SKM-1 treated with dmso at 0.1 percent for 144 hours (cell line): Measurements from ENCODE around the gene IL17D.
A peak's percentile ranks its signal among the peaks of the same experiment; 100 is the strongest.
"Not testable (repeated sequence)": the region's sequence is repeated elsewhere in the genome, so short reads cannot be mapped to it uniquely, and the experiment has no call there.

Experiments
- DNase-seq: peaks from one replicate; lab custom pipeline; 2025; ENCODE audit not compliant: unreplicated experiment; lab: John Stamatoyannopoulos, UW

Gene IL17D, protein sequence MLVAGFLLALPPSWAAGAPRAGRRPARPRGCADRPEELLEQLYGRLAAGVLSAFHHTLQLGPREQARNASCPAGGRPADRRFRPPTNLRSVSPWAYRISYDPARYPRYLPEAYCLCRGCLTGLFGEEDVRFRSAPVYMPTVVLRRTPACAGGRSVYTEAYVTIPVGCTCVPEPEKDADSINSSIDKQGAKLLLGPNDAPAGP

DNA sequence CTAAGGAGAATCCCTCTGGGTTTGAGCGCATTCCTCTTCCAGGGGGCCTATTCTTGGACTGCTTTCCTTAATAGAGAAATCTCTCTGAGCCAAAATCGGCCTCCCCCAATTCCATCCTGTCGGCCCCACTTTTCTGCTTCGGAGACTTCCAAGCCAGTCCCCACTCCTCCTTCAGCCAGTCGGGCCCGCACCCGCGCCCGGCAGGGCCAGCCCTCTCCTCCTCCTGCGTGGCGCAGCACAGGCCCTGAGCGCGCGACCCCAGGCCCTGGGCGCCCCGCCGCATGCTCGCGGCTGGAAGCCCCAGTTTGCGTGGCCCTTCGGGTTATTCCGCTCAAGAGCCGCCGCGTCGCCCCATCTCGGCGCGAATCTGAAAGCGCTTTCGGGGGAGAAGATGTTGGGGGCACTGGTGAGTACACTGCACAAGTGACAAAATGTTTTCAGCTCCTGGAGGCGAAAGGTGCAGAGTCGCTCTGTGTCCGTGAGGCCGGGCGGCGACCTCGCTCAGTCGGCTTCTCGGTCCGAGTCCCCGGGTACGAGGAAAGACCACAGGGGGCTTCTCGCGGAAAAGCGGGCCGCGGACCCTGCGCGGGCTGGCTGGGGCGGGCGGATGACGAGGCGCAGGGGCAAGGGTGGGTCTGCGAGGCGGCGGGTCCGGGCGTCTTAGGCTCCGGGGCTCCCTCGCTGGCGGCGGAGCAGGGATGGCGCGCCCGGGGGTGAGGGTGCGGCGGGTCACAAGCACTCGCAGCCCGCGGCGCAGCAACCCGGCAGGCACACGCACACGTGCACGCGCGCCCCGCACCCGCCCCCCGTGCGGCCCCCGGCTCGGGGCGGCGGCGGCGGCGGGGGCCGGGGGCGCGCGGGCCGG is at the start of gene IL17D:
TSS of gene IL17D (plus strand) at position 785 of the 865 bp plus-strand sequence. CDS start 303 bp downstream, outside the sequence.
- DNase-seq = no peak

DNA sequence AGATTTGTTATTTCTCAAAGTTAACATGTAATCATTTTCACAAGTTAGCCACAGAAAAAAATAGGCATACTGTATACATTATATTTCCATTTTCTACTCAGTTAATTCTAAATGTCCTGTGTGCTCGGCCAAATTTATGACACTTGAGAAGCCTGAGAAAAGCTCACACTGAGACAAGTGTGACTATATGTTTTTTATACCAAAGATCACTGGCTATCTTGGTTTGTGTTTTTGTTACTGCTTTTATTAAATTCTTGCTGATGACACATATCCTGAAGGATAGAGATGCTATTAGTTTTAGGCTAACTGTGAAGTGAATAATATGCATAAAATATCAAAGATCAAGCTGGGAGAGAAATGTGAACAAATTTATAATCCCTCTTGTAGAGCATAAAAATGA is 49.3 kb upstream of the IL17D start:
- no peak for DNase-seq

DNA sequence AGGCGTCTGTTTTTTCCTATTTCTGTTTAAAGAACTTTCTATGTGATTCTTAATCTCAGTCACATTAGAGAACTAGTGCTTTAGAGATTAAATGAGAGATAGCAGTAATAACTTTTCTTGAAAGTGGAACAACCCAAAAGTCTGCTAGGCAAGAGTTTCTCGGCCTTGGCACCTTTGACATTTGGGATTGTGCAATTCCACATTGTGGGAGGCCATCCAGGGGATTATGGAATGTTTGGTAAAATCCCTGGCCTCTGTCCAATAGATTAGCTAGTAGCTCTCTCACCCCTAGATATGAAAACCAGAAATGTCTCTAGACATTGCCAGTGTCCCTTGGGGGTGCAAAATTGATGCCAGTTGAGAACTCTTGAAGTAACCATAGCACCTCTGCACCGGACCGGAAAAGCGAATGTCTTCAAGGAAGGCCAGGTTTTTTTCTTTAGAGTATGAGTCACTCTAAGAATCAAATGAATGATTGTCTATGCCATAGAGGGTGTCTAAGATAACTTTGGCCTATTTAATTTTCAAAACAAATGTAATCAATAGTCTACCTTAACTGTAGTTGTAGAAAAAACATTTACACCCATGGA is 45.0 kb upstream of the IL17D start:
- DNase-seq = no peak

DNA sequence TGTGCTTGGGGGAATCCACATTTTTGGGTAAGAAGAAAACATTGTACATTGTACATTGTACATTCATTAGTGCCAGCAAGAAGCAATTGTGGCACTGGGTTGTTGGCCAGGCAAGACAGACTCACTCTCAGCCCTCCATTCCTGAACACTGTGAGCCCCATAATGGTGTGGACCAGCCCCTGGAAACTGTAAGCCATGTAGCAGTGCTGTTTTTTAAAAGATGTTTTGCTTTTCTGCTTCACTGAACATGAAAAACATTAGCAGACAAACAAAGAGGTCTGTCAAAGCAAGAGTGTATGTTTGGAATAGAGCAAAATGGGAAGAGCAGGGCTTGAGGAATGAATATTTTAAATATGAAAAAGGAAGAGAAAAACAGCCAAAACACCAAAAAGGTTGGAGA is 39.1 kb upstream of the IL17D start:
- DNase-seq = no peak

DNA sequence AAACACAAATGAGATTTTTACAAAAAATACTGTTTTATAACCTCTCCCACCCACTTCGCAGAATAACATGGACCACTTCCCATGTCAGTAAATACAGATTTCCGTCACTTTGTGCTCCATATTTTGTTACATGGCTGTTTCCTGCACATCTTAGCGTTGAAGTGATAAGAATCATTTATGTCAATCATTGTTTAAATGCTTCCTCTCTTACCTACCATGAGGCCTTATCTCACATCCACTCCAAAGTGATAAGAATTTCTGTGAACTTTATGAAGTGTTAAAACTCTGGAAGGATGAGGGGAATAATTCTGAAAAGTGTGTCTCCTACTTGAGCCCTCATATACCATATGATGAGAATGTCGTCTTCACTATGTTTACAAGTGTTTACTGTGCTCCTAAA is 36.6 kb upstream of the IL17D start:
- no peak for DNase-seq

DNA sequence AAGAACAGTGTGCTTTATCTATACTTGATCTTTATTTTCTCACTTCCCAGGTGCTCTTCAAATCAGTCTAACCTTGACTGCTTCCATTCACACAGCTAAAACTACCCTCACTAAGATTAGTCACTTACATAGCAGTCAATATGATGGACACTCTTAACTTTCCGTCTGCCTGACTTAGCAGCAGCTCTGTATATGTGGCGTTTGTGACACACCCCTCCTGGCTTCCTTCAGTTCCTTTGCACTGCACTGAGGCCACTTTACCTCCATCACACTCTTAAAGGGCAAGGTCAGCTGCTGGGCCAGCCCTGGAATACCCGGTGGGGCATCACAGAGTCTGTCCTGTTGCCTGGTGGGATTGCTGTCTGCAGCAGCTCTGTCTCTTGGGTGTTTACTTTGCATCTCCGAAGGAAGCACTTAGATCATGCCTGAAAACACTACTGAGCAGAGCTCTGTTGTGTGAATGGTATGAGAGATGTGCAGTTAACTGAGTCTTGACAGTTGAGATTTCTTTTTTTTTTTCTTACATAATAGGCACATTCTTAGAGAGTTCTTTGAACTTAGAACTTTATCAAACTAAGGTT is 35.6 kb upstream of the IL17D start:
- DNase-seq = no peak

DNA sequence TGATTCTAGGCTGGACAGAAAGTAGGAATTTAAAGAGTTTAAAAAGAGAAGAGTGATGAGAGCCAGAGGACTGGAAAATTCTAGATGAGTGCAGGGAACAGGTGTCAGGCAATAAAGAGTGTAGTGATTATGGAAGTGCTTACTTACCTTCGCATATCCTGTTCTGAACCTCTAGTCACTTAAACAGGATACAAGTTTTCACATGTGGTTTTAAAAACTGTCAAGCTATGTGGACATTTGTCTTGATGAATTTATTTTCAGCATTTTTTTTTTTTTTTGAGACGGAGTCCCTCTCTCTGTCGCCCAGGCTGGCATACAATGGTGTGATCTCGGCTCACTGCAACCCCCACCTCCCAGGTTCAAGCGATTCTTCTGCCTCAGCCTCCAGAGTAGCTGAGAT is 34.3 kb upstream of the IL17D start:
- DNase-seq = no peak

DNA sequence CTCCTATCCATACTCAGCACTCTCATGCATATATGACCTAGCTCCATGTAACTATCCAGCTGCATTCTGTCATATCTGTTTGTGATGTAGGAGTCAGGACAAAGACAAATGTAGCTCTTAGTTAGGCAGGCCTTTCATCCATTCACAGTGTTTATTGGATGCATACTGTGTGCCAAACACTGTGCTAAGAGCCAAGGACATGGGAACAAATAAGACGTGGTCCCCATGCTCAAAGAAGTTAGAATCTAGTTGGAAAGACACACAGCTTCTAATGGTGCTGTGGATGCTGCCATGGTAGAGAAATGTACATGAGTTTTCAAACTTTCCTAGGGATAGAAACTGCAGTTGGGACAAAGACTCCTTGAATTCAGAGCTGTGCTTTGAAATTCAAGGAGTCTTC is 31.7 kb upstream of the IL17D start:
- no peak for DNase-seq

DNA sequence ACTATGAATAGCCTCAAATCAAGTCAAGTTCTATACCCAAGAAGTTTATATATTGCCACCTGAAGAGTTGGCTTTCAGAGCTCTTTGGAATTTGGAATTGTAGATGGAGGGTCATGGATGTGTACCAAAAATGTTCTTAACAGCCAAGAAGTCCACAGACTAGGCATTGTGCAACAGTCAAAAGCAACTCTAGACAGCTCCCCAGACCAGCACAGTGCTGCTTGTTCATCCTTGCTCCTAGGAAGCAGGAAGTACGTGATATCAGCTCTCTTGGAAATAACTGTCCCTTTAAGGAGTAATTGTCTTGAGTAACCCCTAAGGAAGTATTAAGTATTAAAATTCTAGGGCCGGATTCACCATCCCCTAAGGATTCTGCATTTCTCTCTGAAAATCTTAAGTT is 30.7 kb upstream of the IL17D start:
- DNase-seq = peak; percentile 6

DNA sequence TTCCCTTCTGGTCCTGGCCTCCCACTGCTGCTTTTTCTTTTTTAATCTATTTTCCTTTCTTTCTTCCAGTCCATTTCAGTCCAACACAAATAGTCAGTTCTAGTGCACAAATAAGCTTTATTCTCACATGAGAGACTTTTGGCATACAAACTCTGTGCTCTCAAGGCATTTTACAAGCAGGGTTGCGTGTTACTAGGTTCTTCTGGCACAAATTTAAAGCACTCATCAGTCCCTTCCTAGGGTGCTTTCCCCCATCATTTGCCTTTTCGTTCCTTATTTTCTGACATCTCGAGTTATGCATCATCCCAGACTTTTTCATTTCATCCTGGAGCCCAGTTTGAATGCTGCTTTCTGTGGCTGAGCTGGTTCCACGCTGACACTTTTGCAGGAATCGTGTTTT is 29.8 kb upstream of the IL17D start:
- DNase-seq = no peak

DNA sequence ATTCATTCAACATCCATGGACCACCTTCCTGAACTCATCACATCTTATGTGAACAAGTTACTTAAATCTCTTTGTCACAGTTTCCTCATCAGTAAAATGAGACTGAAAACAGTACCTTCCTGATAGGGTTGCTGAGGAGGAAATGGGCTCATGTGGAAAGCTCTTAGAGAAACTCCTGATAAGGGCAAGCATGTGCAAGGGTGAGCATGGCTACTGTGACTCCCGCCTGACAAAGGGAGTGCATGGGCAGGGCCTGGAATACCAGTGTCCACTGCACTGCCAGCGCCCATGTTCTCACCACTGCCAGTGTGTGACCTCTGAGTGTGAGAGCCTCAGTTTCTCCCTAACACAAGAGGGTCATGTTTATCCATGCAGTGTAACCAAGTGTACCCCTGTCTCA is 27.3 kb upstream of the IL17D start:
- DNase-seq = no peak

DNA sequence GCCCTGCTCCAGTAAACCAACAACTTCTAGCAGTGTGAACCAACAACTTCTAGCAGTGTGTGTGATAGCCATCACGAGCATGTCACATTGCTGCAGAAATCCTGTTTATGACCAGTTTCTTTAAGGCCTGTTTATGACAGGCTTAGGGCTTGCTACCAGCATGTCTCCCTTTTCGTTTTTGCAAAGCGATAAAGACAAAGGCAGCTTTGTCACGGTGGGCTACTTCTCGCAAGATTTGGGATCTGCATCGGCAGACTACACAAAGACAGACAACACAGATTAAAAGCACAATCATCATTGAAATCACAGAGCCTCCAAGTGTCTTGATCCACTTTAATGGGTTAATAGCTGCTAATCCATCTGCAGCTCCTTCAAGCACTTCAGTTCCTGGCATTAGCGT is 24.9 kb upstream of the IL17D start:
- DNase-seq = not testable (repeated sequence)

DNA sequence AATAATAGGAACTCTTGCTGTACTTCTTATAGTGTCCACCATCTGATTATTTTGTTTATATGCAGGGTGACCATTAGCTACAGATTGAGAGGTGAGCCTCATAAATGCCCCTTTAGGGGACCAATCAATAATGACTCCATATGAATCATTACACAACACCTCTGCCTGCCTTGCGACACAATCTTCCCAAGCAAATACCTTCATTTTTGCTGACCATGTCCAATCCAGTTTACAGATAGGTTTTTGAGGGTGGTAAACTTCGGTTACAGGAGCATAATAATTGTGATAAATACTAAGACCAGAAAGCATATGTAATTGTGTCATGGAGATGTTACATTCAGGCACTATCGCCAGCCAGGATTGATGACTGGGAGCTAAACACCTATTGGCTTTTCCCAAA is 23.6 kb upstream of the IL17D start:
- DNase-seq = no peak

DNA sequence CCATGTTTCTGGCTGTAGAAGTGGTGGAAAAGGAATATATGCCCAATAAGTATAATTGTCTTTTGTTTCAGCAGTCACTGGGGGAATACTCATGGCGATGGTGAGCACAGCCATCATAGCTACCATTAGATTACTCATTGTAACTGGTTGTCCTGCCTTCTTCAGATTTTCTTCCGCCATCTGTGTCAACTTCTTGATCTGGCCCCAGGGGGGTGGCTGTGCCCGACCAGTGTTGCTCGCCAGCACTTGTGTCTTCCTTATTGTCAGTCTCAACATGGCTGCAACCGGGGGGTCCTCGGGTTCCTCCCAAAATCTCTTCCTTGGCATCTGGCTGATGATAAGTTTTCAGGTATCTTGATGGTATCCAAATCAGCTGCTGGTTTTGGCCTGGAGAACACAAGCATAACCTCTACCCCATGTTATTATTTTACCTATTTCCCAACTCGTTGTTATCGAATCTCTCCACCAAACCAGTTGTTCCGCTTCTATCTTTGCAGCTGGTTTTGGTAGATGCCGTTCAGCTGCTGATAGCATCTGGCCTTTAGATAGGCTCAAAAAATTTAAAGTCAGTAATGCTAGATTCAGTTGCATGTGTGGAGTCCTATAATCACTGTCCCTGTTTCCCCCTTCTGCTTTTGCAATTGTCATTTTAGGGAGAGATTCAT is 23.0 kb upstream of the IL17D start:
- DNase-seq = no peak

DNA sequence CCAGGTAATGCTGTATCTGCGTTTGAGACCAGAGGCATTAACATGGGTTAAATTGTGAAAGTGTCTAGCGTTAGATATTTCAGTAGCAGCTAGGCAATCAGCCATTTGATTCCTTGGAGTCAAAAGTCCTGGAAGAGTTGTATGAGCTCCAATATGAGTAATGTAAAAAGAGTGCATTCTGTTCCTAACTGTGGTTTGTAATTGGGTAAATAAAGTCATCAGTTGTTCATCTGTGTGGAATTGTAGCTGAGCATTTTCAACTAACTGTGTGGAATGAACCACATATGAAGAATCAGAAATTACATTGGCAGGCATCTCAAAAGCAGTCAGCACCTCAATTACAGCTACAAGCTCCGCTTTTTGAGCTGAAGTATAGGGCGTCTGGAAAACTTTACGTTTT is 22.0 kb upstream of the IL17D start:
- DNase-seq = not testable (repeated sequence)

DNA sequence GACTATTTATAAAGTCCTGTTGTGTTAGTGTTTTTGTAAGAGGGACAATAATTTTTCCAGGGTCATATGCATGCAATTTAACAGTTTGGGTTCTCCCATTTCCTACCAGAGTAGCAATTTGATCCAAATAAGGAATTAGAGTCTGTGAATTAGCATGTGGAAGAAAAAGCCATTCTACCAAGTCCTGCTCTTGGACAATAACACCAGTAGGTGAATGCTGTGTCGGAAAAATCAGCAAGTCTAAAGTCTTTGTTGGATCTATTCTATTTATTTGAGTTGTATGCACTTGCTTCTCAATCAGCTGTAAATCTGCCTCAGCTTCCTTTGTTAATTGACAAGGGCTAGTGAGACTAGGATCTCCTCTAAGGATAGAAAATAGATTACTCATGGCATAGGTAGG is 21.4 kb upstream of the IL17D start:
- DNase-seq = no peak

DNA sequence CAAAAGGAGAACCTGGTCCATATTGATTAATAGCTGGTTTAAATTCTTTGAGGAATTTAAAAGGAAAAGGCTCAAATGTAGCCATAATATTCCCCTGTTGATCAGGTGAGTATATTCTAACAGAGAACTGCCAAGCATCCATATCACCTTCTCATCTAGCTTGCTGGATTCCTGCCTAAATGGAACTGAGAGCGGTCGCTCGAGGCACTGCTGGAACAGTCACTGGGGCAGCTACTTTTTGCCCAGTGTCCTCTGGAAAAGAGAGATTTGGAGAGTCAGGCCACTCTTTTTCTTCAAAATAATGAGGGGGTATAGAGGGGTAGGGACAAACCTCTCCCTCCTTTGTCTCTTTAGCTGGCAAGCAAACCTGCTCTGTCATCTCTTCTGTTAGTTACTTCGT is 19.5 kb upstream of the IL17D start:
- no peak for DNase-seq

DNA sequence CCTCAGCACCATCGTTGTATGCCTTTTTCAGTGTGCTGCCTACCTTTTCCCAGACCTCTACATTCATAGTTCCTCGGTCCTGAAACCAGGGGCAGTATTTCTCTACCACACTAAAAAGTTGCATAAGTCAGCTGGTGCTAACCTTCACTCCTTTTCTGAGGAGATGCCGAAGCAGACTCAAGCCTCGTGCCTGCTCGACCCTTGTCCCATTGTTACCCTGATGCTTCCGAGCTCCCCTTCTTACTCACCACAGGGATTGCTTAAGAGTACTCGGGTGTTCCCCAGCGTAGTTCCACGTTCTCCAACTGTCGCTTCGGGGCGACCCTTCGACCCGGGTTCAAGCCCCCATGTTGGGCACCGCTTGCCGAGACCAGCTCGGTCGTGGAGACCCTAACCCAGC is 19.0 kb upstream of the IL17D start:
- DNase-seq = peak; percentile 13

DNA sequence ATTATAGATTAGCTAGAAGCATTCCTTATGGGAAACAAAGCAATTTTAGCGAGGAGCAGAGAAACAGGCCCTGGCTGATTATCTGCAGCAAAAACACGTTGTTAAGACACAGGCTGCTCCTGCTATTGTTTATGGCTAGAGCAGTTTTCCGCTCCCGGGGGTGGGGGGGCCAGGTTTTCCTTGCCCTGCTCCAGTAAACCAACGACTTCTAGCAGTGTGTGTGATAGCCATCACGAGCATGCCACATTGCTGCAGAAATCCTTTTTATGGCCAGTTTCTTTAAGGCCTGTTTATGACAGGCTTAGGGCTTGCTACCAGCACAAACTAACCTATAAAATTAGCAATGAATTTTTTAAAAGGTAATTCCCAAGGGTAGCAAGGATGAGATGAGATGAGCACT is 18.4 kb upstream of the IL17D start:
- no peak for DNase-seq

DNA sequence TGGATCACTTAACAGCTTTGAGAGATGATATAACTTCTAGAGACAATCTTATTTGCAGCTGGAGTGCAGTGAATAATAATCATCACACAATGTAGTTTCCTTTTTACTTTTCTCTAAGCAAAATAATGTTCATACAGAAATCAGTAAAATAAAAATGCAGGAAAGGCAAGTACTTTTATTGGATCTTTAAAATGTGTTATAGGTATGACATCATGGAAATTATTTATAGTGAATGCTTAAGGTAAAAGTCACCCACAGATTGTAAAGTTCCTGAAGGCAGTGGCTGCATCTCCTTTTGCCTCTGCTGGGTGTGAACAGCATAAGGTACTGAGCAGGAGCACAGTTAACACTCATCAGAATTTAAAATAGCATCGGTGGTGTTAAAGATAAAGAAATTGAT is 17.3 kb upstream of the IL17D start:
- no peak for DNase-seq

DNA sequence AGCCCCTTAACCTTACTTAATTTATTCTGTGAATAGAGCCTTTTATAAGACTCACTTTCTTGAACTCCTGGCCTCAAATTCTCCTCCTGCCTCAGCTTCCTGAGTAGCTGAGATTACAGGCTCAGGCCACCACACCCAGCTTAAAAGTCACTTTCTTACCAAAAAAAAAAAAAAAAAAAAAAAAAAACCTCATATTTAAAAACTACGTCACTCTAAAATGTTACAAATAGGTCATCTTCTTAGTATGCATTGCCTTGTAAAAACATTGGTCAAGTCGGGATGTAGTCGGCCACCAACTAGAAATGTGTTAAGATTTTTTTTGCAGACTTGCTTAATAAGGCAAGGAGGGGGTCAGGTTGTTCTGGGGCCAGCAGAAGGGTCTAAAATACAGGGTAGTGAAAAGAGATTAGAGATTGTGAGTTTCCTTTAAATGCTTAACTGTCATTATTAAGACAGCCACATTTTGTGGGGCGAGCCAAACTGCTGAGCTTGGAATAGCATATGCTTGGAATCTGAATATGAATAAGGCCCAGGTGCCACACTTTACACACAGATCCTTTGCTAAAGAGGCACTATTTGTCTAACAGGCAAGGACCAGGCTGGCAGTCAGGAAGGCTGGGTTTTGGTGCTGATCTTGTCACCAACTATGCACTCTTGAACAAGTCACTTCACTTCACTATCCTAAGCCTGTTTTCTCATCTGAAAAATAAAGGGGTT is 16.5 kb upstream of the IL17D start:
- DNase-seq = no peak
